ENCODE results near the gene RBM22. TPM values are rescaled to one million over a fixed set of nuclear protein-coding genes. Genes with fewer than 3 reads are reported as not detected.

Gene RBM22
- total RNA-seq, 1 experiment from 2014 or later = 31.6 TPM

DNA sequence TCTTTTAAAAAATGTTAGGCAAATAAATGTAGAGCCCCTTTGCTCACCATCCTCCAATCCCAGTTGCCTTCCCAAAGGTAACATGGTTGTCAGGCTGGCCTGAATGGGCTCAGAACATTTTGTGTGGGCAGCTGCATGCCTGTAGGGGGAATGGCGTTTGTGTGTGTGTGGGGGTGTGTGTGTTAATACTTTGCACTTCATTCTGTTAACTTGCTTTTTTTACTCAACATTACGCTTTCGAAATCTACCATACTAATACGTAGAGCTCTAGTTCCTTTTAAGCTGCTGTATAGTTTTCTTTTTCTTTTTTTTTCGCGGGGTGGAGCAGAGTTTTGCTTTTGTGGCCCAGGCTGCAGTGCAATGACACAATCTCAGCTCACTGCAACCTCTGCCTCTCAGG lies 25.8 kb downstream of the RBM22 start:
- TF ChIP-seq CTCF (conservative IDR thresholded peaks at IDR 0.05; ENCODE audit: low read depth, low read length) (no peak), EZH2phosphoT487 (IDR thresholded peaks at IDR 0.05; ENCODE audit: borderline replicate concordance, low read length) (no peak), EZH2 (IDR thresholded peaks at IDR 0.05; ENCODE audit: low read length, unreplicated experiment) (no peak)
- no peak overlapping the region for H3K27ac ChIP-seq (ENCODE audit: low read length)
- H3K9me2 ChIP-seq (replicated peaks; ENCODE audit: low read length) = no peaks in the 10 kb centered on the region
- DNase-seq = no peak
- intact Hi-C loops (cut with micrococcal nuclease) = no loop called here
- H3K4me1 ChIP-seq (ENCODE audit: insufficient read depth, low read length) = peaks cover 11% of the 10 kb centered on the region; the same call in 1 of the 2 replicates
- no peaks in the 10 kb centered on the region for H3K27me3 ChIP-seq (ENCODE audit: low read length)
- no peaks in the 10 kb centered on the region for H3K36me3 ChIP-seq (ENCODE audit: low read depth, low read length)
- H3K9me3 ChIP-seq (ENCODE audit: low read length) = no peaks in the 10 kb centered on the region
- ChIA-PET CTCF (no interaction called here), POLR2A (ENCODE audit: unreplicated experiment) (interaction anchor here (0.6 kb wide), 1 partner anchor 218 kb away, joined by 3 read pairs; no protein-coding TSS in a partner anchor)
- no peak overlapping the region for H3K9ac ChIP-seq (ENCODE audit: low read length)
- H2AFZ ChIP-seq (ENCODE audit: low read length) = no peak overlapping the region
- no peak for ATAC-seq
- H4K20me1 ChIP-seq (ENCODE audit: low read length) = no peaks in the 10 kb centered on the region
- H3K4me2 ChIP-seq (ENCODE audit: low read length) = no peak overlapping the region
- no TSS peak for BruUV-seq (replicated peaks)
- H3F3A ChIP-seq (ENCODE audit: low read length, unreplicated experiment) = no peaks in the 10 kb centered on the region
- H3K79me2 ChIP-seq (ENCODE audit: low read length) = no peaks in the 10 kb centered on the region
- no peak overlapping the region for H3K4me3 ChIP-seq (ENCODE audit: low read length)

GRCh38 chr5:150674341-150674821 lies 26.5 kb downstream of the RBM22 start:
- no peak overlapping the region for H3K4me3 ChIP-seq (ENCODE audit: low read length)
- no peak overlapping the region for H3K27ac ChIP-seq (ENCODE audit: low read length)
- DNase-seq (no peak), ATAC-seq (no peak)
- no peaks in the 10 kb centered on the region for H3K9me3 ChIP-seq (ENCODE audit: low read length)
- intact Hi-C loops (cut with micrococcal nuclease) = no loop called here
- no TSS peak for BruUV-seq (replicated peaks)
- H2AFZ ChIP-seq (ENCODE audit: low read length) = no peak overlapping the region
- H3K79me2 ChIP-seq (ENCODE audit: low read length) = no peaks in the 10 kb centered on the region
- ChIA-PET POLR2A (ENCODE audit: unreplicated experiment) (no interaction called here), CTCF (no interaction called here)
- no peaks in the 10 kb centered on the region for H3K36me3 ChIP-seq (ENCODE audit: low read depth, low read length)
- H3K4me1 ChIP-seq (ENCODE audit: insufficient read depth, low read length) = peaks cover 11% of the 10 kb centered on the region; the same call in 1 of the 2 replicates
- H3F3A ChIP-seq (ENCODE audit: low read length, unreplicated experiment) = no peaks in the 10 kb centered on the region
- no peaks in the 10 kb centered on the region for H3K27me3 ChIP-seq (ENCODE audit: low read length)
- no peaks in the 10 kb centered on the region for H4K20me1 ChIP-seq (ENCODE audit: low read length)
- no peak overlapping the region for H3K4me2 ChIP-seq (ENCODE audit: low read length)
- TF ChIP-seq CTCF (conservative IDR thresholded peaks at IDR 0.05; ENCODE audit: low read depth, low read length) (no peak), EZH2 (IDR thresholded peaks at IDR 0.05; ENCODE audit: low read length, unreplicated experiment) (no peak), EZH2phosphoT487 (IDR thresholded peaks at IDR 0.05; ENCODE audit: borderline replicate concordance, low read length) (no peak)
- no peak overlapping the region for H3K9ac ChIP-seq (ENCODE audit: low read length)
- H3K9me2 ChIP-seq (replicated peaks; ENCODE audit: low read length) = no peaks in the 10 kb centered on the region

- no peaks in the 10 kb centered on the region for H3F3A ChIP-seq (ENCODE audit: low read length, unreplicated experiment)
- no peak overlapping the region for H3K27ac ChIP-seq (ENCODE audit: low read length)
- peak overlapping the region; percentile 56 for H2AFZ ChIP-seq (ENCODE audit: low read length)
- TF ChIP-seq EZH2phosphoT487 (IDR thresholded peaks at IDR 0.05; ENCODE audit: borderline replicate concordance, low read length) (no peak), EZH2 (IDR thresholded peaks at IDR 0.05; ENCODE audit: low read length, unreplicated experiment) (no peak), CTCF (conservative IDR thresholded peaks at IDR 0.05; ENCODE audit: low read depth, low read length) (no peak)
- ATAC-seq = no peak
- intact Hi-C loops (cut with micrococcal nuclease) = no loop called here
- no peaks in the 10 kb centered on the region for H3K27me3 ChIP-seq (ENCODE audit: low read length)
- no peaks in the 10 kb centered on the region for H3K36me3 ChIP-seq (ENCODE audit: low read depth, low read length)
- peak overlapping the region; percentile 42 for H3K4me2 ChIP-seq (ENCODE audit: low read length)
- ChIA-PET CTCF (no interaction called here), POLR2A (ENCODE audit: unreplicated experiment) (no interaction called here)
- no peaks in the 10 kb centered on the region for H4K20me1 ChIP-seq (ENCODE audit: low read length)
- no peaks in the 10 kb centered on the region for H3K9me2 ChIP-seq (replicated peaks; ENCODE audit: low read length)
- no TSS peak for BruUV-seq (replicated peaks)
- H3K79me2 ChIP-seq (ENCODE audit: low read length) = no peaks in the 10 kb centered on the region
- H3K4me1 ChIP-seq (ENCODE audit: insufficient read depth, low read length) = peaks cover 11% of the 10 kb centered on the region; the same call in 1 of the 2 replicates
- no peak overlapping the region for H3K9ac ChIP-seq (ENCODE audit: low read length)
- DNase-seq = no peak
- peak overlapping the region; percentile 40; the same call in 1 of the 2 replicates for H3K4me3 ChIP-seq (ENCODE audit: low read length)
- no peaks in the 10 kb centered on the region for H3K9me3 ChIP-seq (ENCODE audit: low read length)
These were observed 28.0 kb downstream of the RBM22 start for GRCh38 chr5:150672884-150673275.

All from PC-3 (cell line).